Measurements from ENCODE around the gene ATG16L2.

The ATG16L2 gene

DNA sequence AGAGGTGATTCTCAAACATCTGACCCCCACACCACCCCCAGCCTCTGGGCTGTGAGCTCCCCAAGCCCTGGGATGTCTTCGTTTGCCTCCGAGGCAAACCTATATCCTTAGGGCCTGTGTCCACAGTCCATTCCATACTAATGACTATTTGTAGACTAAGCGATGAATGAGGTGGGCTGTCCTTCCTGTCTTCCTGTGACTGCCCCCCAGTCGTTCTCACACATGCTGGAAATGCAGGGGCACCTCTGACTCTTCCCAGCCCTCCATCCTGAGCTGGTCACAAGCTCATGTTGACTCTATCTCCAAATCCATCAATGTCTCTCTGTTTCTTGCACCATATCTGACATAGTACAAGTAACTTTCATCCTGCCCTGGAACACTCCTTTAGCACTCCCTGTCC lies 4.8 kb downstream of the ATG16L2 start:
- Histone ChIP-seq H3K9ac (ENCODE audit: low read length in 2 of 2) (no peak overlapping the region), H3K27ac (ENCODE audit: low read length) (no peak overlapping the region), H3K4me3 (ENCODE audit: low read length in 2 of 2) (no peak overlapping the region), H3K36me3 (ENCODE audit: control insufficient read depth in 2 of 2, insufficient read depth in 2 of 2, low read length in 2 of 2) (peaks cover 3 to 11% of the 10 kb centered on the region in 2 donors), H3K27me3 (ENCODE audit: control insufficient read depth in 1 of 2, insufficient read depth in 2 of 2, low read length in 2 of 2) (no peaks in the 10 kb centered on the region), H3K4me1 (ENCODE audit: control insufficient read depth, insufficient read depth, low read length) (peaks cover 30% of the 10 kb centered on the region), H3K9me3 (ENCODE audit: control insufficient read depth in 2 of 2, low read length in 2 of 2) (no peaks in the 10 kb centered on the region)

DNA sequence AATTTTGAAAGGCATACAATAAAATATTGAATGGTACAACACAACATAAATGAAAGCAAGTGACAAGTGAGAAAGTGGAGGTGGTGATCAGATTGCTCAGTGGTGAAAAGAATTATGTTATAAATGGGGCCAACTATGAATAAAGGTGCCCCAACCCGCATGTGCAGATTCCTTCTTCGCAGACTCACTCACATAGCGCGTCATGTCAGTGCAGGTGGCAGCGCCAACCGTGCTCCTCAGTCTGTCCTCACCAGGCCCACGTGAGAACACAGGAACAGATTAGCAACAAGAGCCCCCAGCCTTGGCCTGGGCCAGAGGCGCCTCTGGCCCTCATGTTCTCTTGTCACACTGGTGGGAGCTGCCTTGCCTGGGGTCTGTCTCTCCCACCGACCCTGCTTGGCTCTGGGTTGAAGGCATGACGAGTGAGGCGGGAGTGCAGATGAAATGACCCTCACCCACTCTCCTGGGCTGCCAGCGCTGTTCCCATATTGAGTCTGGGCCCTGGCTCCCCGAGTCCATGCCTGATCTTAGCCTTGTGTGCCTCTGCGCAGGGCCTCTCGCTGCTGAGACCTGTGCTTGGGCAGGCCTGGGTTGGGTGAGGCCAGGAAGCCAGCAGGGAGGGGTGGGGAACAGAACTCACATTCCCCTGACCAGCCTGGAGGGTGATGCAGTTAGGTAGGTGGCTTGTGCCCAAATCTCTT lies 6.4 kb downstream of the ATG16L2 start:
- Histone ChIP-seq H3K36me3 (ENCODE audit: control insufficient read depth in 2 of 2, insufficient read depth in 2 of 2, low read length in 2 of 2) (peaks cover 3 to 11% of the 10 kb centered on the region in 2 donors), H3K9ac (ENCODE audit: low read length in 2 of 2) (no peak overlapping the region), H3K9me3 (ENCODE audit: control insufficient read depth in 2 of 2, low read length in 2 of 2) (no peaks in the 10 kb centered on the region), H3K27me3 (ENCODE audit: control insufficient read depth in 1 of 2, insufficient read depth in 2 of 2, low read length in 2 of 2) (no peaks in the 10 kb centered on the region), H3K4me3 (ENCODE audit: low read length in 2 of 2) (no peak overlapping the region), H3K4me1 (ENCODE audit: control insufficient read depth, insufficient read depth, low read length) (peaks cover 21% of the 10 kb centered on the region), H3K27ac (ENCODE audit: low read length) (no peak overlapping the region)

- Histone ChIP-seq H3K4me1 (ENCODE audit: control insufficient read depth, insufficient read depth, low read length) (peaks cover 17% of the 10 kb centered on the region), H3K27ac (ENCODE audit: low read length) (peak overlapping the region; percentile 6), H3K36me3 (ENCODE audit: control insufficient read depth in 2 of 2, insufficient read depth in 2 of 2, low read length in 2 of 2) (peaks cover 3 to 11% of the 10 kb centered on the region in 2 donors), H3K9ac (ENCODE audit: low read length in 2 of 2) (peak overlapping the region; percentile 71 to 80), H3K4me3 (ENCODE audit: low read length in 2 of 2) (peak overlapping the region; percentile 63 to 81), H3K9me3 (ENCODE audit: control insufficient read depth in 2 of 2, low read length in 2 of 2) (no peaks in the 10 kb centered on the region), H3K27me3 (ENCODE audit: control insufficient read depth in 1 of 2, insufficient read depth in 2 of 2, low read length in 2 of 2) (no peaks in the 10 kb centered on the region)
Measured at GRCh38 chr11:72821221-72821919, 7.2 kb downstream of the ATG16L2 start.

- no peaks in the 10 kb centered on the region for H3K9me3 ChIP-seq (ENCODE audit: control insufficient read depth in 2 of 2, low read length in 2 of 2)
- H3K36me3 ChIP-seq (ENCODE audit: control insufficient read depth in 2 of 2, insufficient read depth in 2 of 2, low read length in 2 of 2), result peaks cover 3 to 11% of the 10 kb centered on the region in 2 donors
- H3K27me3 ChIP-seq (ENCODE audit: control insufficient read depth in 1 of 2, insufficient read depth in 2 of 2, low read length in 2 of 2), result no peaks in the 10 kb centered on the region
Measured at GRCh38 chr11:72821920-72822799, 7.9 kb downstream of the ATG16L2 start.

DNA sequence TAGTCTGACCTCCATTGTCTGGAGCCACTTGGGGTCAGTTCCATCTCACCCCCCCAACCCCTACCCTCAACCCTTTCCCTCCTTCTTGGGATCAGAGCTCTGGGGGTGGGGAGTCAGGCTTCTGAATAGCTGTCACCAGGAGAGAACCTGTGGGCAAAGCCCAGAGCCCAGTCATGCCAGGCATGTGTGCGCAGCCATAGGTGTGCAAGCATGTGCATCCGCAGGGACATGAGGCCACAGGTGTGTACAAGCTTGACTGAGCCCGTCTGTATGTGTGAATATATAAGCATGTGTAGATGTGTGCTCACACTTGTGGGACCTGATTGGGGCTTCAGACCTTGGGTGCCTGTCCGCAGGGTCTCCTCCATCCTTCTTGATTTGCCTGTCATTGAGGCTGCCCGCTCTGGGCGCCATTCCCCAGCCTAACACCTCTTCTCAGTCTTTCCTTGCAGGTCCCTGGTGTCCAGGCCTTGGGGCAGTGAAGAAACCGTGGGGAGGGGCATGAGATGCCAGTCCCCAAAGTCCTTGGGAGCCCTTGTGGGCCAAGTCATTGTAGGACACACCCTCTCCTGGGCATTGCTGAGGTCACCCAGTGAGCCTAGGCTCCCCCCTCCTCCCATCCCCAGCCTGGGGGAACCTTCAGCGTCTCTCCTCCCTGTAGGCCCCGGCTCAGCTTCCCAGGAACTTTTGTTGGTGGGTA lies 9.0 kb downstream of the ATG16L2 start:
- H3K27ac ChIP-seq (ENCODE audit: low read length), result peak overlapping the region; percentile 60
- peaks cover 0 to 7% of the 10 kb centered on the region in 2 donors for H3K36me3 ChIP-seq (ENCODE audit: control insufficient read depth in 2 of 2, insufficient read depth in 2 of 2, low read length in 2 of 2)
- H3K9me3 ChIP-seq (ENCODE audit: control insufficient read depth in 2 of 2, low read length in 2 of 2), result no peaks in the 10 kb centered on the region
- H3K4me1 ChIP-seq (ENCODE audit: control insufficient read depth, insufficient read depth, low read length), result peaks cover 15% of the 10 kb centered on the region
- H3K27me3 ChIP-seq (ENCODE audit: control insufficient read depth in 1 of 2, insufficient read depth in 2 of 2, low read length in 2 of 2), result no peaks in the 10 kb centered on the region
- no peak overlapping the region for H3K9ac ChIP-seq (ENCODE audit: low read length in 2 of 2)
- no peak overlapping the region for H3K4me3 ChIP-seq (ENCODE audit: low read length in 2 of 2)

More at GRCh38 chr11:72821920-72822799, 7.9 kb downstream of the ATG16L2 start:
- peaks cover 15% of the 10 kb centered on the region for H3K4me1 ChIP-seq (ENCODE audit: control insufficient read depth, insufficient read depth, low read length)
- peak overlapping the region; percentile 63 to 81 for H3K4me3 ChIP-seq (ENCODE audit: low read length in 2 of 2)
- H3K27ac ChIP-seq (ENCODE audit: low read length), result peak overlapping the region; percentile 60
- H3K9ac ChIP-seq (ENCODE audit: low read length in 2 of 2), result peak overlapping the region; percentile 71 to 80

DNA sequence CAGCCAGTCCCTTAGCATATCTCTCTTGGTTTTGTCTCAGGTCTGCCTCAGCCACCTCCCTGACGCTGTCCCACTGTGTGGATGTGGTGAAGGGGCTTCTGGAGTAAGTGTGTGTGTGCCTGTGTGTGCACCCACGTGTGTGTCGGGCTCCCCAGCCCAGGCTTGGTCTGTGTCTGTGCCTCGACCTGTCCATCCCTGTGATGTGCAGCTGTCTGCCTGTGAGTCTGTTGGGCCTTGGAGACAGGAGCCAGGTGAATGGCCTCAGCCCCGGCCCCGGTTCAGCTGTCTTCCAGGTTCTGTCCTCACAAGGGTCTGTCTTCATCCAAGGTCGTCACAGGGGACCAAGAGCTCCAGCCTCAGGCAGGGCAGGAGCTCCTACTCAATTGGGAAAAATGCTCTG lies 9.8 kb downstream of the ATG16L2 start:
- H3K9me3 ChIP-seq (ENCODE audit: control insufficient read depth in 2 of 2, low read length in 2 of 2), result no peaks in the 10 kb centered on the region
- peaks cover 0 to 6% of the 10 kb centered on the region in 2 donors for H3K36me3 ChIP-seq (ENCODE audit: control insufficient read depth in 2 of 2, insufficient read depth in 2 of 2, low read length in 2 of 2)
- no peaks in the 10 kb centered on the region for H3K27me3 ChIP-seq (ENCODE audit: control insufficient read depth in 1 of 2, insufficient read depth in 2 of 2, low read length in 2 of 2)
- no peak overlapping the region for H3K27ac ChIP-seq (ENCODE audit: low read length)
- no peak overlapping the region for H3K4me3 ChIP-seq (ENCODE audit: low read length in 2 of 2)
- peaks cover 15% of the 10 kb centered on the region for H3K4me1 ChIP-seq (ENCODE audit: control insufficient read depth, insufficient read depth, low read length)
- H3K9ac ChIP-seq (ENCODE audit: low read length in 2 of 2), result no peak overlapping the region

- H3K27ac ChIP-seq (ENCODE audit: low read length), result no peak overlapping the region
- H3K9me3 ChIP-seq (ENCODE audit: control insufficient read depth in 2 of 2, low read length in 2 of 2), result no peaks in the 10 kb centered on the region
- H3K9ac ChIP-seq (ENCODE audit: low read length in 2 of 2), result no peak overlapping the region
- H3K4me3 ChIP-seq (ENCODE audit: low read length in 2 of 2), result no peak overlapping the region
- peaks cover 15% of the 10 kb centered on the region for H3K4me1 ChIP-seq (ENCODE audit: control insufficient read depth, insufficient read depth, low read length)
- no peaks in the 10 kb centered on the region for H3K27me3 ChIP-seq (ENCODE audit: control insufficient read depth in 1 of 2, insufficient read depth in 2 of 2, low read length in 2 of 2)
- peaks cover 0 to 5% of the 10 kb centered on the region in 2 donors for H3K36me3 ChIP-seq (ENCODE audit: control insufficient read depth in 2 of 2, insufficient read depth in 2 of 2, low read length in 2 of 2)
Measured at GRCh38 chr11:72824811-72825505, 10.7 kb downstream of the ATG16L2 start.

DNA sequence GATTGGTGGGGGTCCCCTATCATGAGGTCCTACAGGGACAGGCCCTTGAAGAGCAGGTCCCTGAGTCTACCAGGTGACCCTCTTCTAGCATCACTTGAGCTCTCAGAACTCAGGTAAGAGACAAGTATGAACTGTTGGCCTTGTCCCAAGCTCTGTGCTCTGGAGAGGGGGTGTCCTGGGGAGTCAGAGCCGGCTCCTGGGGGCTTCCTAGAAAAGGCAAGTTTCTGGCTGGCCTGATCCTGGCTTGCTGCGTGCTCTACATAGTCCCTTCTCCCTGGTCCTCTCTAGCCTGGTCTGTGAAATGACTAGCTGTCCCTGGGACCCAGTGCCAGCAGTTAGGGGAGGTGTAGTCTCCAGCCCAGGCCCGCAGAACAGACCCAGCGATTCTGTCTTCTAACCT lies 11.4 kb downstream of the ATG16L2 start:
- Histone ChIP-seq H3K4me3 (ENCODE audit: low read length in 2 of 2) (no peak overlapping the region), H3K9ac (ENCODE audit: low read length in 2 of 2) (no peak overlapping the region), H3K27me3 (ENCODE audit: control insufficient read depth in 1 of 2, insufficient read depth in 2 of 2, low read length in 2 of 2) (no peaks in the 10 kb centered on the region), H3K36me3 (ENCODE audit: control insufficient read depth in 2 of 2, insufficient read depth in 2 of 2, low read length in 2 of 2) (peaks cover 0 to 3% of the 10 kb centered on the region in 2 donors), H3K4me1 (ENCODE audit: control insufficient read depth, insufficient read depth, low read length) (peaks cover 15% of the 10 kb centered on the region), H3K9me3 (ENCODE audit: control insufficient read depth in 2 of 2, low read length in 2 of 2) (no peaks in the 10 kb centered on the region), H3K27ac (ENCODE audit: low read length) (no peak overlapping the region)

- no peak overlapping the region for H3K27ac ChIP-seq (ENCODE audit: low read length)
- H3K27me3 ChIP-seq (ENCODE audit: control insufficient read depth in 1 of 2, insufficient read depth in 2 of 2, low read length in 2 of 2), result no peaks in the 10 kb centered on the region
- peaks cover 0 to 2% of the 10 kb centered on the region in 2 donors for H3K36me3 ChIP-seq (ENCODE audit: control insufficient read depth in 2 of 2, insufficient read depth in 2 of 2, low read length in 2 of 2)
- no peak overlapping the region for H3K4me3 ChIP-seq (ENCODE audit: low read length in 2 of 2)
- H3K9ac ChIP-seq (ENCODE audit: low read length in 2 of 2), result no peak overlapping the region
- H3K9me3 ChIP-seq (ENCODE audit: control insufficient read depth in 2 of 2, low read length in 2 of 2), result no peaks in the 10 kb centered on the region
- peaks cover 10% of the 10 kb centered on the region for H3K4me1 ChIP-seq (ENCODE audit: control insufficient read depth, insufficient read depth, low read length)
Measured at GRCh38 chr11:72826191-72826941, 12.2 kb downstream of the ATG16L2 start.

Measured in stomach smooth muscle (tissue), 2 donors.